8988T (cell line): ENCODE measurements around the gene FCER2.

Experiments used
- DNase-seq: peaks from one replicate; pipeline ENCODE4 v3.0.0; 2011

The FCER2 gene

GRCh38 chr19:7732045-7732444 is 30.1 kb upstream of the FCER2 start, which contains the start of gene CLEC4G:
Gene CLEC4G, minus strand, starts transcription at chr19:7732110. Its CDS starts 8 bp downstream, at chr19:7732102.
- DNase-seq, result no peak

- DNase-seq, result no peak
Measured at GRCh38 chr19:7731615-7732014, 29.7 kb upstream of the FCER2 start.

GRCh38 chr19:7731218-7731595 is 29.3 kb upstream of the FCER2 start:
- DNase-seq, result no peak

GRCh38 chr19:7730286-7731217 is 28.6 kb upstream of the FCER2 start:
- DNase-seq, result no peak

GRCh38 chr19:7729831-7730285 is 27.9 kb upstream of the FCER2 start:
- DNase-seq, result no peak

DNA sequence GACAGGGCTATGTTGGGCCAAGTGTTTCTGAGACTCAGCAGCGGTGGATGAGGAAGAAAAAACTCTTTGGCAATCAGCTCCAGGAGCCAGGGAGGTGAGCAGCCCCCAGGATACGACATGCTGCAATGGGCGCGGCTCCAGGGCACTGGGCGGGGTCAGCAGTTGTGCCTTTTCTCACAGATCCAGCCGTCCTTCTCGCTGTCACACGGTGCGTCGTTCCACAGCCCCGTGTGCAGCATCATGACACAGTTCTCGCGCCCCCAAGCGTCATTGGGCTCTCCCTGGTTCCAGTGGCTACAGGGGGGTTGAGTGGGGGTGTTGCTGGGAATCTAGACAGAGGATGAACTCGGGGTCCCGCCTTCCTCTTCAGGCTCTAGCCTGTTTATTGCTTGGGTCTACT is 27.3 kb upstream of the FCER2 start:
- no peak for DNase-seq

DNA sequence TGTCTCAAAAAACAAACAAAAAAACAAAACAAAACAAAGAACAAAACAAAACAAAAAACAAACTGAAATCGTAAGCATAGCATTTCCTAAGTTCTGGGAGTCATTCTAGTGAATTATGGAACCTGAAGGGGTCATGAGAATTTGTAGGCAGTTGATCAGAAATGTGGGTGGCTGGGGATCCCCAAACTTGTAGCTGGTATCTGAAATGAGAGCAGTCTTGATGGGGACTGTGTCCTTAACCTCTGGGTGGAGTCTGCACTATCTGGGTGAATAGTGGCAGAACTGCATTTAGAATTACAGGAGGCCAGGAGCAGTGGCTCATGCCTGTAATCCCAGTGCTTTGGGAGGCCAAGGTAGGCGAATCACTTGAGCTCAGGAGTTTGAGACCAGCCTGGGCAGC is 23.9 kb upstream of the FCER2 start:
- no peak for DNase-seq

GRCh38 chr19:7722231-7722651 is 20.3 kb upstream of the FCER2 start:
- no peak for DNase-seq

- no peak for DNase-seq
Measured at GRCh38 chr19:7720351-7720750, 18.4 kb upstream of the FCER2 start.

DNA sequence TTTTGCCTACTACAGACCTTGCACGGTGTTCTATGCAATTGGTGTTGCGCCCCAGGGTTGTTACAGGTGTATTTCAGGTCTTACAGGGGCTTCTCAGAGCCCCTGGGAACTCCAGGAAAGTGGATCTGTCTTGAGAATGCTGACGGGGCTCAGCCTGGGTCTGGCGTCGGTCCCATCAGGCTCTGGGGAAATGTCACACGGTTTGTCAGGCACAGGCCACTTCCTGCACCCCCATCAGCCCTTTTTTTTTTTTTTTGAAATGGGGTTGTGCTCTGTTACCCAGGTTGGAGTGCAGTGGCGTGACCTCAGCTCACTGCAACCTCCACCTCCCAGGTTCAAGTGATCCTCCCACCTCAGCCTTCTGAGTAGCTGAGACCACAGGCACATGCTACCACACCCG is 16.7 kb upstream of the FCER2 start:
- no peak for DNase-seq

GRCh38 chr19:7716762-7717161 is 14.8 kb upstream of the FCER2 start:
- DNase-seq, result no peak

- DNase-seq, result no peak
Measured at GRCh38 chr19:7715671-7716070, 13.7 kb upstream of the FCER2 start.

DNA sequence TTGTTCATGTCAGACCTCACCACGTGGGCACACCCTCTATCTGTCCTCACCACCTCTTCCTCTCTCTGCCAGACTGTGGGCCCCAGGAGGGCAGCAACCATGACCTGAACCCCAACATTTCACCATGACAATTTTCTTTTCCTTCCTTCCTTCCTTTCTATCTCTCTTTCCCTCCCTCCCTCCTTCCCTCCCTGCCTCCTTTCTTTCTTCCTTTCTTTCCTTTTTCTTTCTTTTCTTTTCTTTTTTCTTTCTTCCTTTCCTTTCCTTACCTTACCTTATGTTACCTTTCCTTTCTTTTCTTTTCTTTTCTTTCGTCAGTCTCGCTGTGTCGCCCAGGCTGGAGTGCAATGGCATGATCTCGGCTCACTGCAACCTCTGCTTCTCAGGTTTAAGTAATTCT is 8.7 kb upstream of the FCER2 start:
- no peak for DNase-seq

- DNase-seq, result no peak
Measured at GRCh38 chr19:7709932-7710460, 8.1 kb upstream of the FCER2 start.

DNA sequence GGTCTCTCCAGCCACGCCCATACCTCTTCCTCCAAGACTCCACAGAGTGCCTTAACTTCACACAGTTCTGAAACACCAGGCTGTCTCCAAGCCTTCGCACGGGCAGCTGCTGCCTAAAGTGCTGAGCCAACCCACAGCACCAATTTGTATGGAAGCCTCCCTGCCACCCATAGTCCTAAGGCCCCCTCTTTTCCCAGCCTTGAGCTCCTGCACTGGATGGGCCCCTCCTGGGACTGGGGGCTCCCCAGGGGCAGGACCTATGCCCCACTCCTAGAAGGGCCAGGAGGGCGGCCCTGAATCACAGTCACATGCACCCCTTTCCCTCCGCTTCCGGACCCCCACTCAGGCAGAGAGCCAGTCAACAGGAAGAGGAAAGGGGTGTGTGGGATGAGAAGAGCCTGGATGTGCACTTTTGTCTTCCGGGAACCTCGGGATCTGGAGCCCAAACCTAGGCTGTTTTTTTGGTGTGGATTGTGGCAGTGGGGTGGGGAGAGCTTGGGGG is 5.1 kb upstream of the FCER2 start:
- no peak for DNase-seq

GRCh38 chr19:7706188-7706954 is 4.4 kb upstream of the FCER2 start:
- DNase-seq, result no peak

- DNase-seq, result no peak
Measured at GRCh38 chr19:7705387-7706187, 3.7 kb upstream of the FCER2 start.

DNA sequence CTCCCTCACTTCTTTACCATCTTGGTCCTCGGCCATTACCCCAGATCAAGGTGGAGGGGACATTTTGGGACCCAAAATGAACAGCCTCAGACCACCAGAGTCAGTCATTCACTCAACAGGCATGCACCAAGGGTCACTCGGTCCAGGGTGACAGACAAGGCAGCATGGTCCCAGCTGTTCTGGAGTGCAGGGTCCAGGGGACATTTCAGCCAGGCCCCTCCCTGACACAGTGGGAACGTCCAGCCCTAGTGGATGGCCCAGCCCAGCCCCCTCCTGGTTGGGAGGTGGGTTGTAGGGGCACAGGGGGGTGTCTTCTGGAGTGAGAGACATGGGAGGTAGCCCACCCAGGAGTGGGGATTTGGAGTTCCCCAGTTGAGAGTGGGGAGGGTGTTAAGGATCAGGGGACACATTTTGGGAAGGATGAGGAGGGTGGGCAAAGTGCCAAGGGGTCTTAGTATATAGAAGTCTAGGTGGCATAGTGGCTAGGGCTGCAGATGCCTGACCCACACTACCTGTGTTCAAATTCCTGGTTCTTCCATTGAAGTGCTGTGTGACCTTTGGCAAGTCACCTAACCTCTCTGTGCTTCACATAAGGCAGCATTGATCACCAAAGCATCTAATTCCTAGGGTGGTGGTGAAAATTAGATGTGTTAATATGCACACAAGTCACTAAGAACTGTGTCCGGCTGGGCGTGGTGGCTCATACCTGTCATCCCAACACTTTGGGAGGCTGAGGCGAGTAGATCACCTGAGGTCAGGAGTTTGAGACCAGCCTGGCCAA is 2.5 kb upstream of the FCER2 start:
- DNase-seq, result no peak

- no peak for DNase-seq
Measured at GRCh38 chr19:7703332-7703731, 1.4 kb upstream of the FCER2 start.

- DNase-seq, result no peak
Measured at GRCh38 chr19:7701049-7701653, 780 bp downstream of the FCER2 start.
